Brain pericyte (primary cell): ENCODE results near the gene EFCAB6.

Experiments used
- DNase-seq: peaks from one replicate; pipeline ENCODE4 v3.0.0-alpha.2; 2012; ENCODE audit warnings: low read depth, low spot score

EFCAB6 gene, protein sequence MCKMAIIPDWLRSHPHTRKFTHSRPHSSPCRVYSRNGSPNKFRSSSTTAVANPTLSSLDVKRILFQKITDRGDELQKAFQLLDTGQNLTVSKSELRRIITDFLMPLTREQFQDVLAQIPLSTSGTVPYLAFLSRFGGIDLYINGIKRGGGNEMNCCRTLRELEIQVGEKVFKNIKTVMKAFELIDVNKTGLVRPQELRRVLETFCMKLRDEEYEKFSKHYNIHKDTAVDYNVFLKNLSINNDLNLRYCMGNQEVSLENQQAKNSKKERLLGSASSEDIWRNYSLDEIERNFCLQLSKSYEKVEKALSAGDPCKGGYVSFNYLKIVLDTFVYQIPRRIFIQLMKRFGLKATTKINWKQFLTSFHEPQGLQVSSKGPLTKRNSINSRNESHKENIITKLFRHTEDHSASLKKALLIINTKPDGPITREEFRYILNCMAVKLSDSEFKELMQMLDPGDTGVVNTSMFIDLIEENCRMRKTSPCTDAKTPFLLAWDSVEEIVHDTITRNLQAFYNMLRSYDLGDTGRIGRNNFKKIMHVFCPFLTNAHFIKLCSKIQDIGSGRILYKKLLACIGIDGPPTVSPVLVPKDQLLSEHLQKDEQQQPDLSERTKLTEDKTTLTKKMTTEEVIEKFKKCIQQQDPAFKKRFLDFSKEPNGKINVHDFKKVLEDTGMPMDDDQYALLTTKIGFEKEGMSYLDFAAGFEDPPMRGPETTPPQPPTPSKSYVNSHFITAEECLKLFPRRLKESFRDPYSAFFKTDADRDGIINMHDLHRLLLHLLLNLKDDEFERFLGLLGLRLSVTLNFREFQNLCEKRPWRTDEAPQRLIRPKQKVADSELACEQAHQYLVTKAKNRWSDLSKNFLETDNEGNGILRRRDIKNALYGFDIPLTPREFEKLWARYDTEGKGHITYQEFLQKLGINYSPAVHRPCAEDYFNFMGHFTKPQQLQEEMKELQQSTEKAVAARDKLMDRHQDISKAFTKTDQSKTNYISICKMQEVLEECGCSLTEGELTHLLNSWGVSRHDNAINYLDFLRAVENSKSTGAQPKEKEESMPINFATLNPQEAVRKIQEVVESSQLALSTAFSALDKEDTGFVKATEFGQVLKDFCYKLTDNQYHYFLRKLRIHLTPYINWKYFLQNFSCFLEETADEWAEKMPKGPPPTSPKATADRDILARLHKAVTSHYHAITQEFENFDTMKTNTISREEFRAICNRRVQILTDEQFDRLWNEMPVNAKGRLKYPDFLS (N-terminal part only)

DNA sequence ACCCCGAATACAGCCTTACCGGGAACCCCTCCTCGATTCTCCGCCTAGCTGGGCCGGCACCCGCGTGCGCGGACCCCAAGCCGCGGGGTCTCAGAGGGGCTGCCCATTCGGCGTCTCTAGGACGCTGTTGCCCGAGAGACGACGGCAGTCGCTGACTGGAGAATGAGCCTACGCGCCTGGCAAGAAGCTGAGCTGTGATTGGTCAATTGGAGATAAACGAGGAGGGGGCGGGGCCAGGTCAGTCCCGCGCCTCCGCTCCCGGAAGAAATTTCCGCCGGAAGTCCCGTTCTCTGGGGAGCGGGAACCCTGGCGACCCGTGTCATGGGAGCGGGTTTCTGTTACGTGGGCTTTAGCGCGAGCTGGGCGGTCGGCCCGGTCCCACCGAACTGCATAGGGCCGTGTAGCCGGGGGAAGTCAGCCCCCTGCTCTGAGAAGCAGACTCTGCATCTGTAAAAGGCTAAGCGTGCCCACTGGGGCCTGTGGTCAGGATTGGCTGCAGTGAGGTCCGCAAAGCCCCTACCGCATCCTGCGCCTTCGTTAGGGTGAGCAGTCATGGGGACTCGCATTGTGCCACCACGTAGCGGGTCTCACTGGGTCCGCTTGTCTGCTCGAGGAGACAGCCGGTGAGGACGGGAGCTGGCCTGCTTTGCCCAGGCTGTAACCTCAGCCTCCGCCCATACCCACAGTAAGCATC, at the start of gene EFCAB6:
Gene EFCAB6, minus strand, starts transcription at position 157 of the 694 bp plus-strand sequence. CDS start 29,987 bp downstream, outside the sequence.
- peak; percentile 73 for DNase-seq

DNA sequence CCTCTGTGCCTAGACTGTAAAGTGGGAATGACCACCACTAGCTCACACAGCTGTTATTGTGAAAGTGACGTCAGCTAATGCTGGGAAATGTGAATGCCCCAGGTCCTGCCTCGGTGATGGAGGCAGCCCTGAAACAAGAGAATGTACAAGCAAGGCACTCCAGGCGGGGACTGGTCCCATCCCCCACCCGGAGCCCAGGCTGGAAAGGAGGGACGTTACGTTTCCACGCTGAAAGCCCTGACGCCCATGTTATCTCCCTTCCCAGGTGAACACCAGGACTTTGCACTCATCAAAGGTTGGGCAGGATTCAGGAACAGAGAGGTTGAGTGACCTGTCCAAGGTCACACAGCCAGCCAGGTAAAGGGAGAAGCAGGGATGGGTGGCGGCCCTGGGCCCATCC, 49.4 kb upstream of the EFCAB6 start:
- no peak for DNase-seq

- DNase-seq: no peak
Observed at GRCh38 chr22:43860831-43861230, 48.7 kb upstream of the EFCAB6 start.

GRCh38 chr22:43860126-43860525, 48.0 kb upstream of the EFCAB6 start:
- no peak for DNase-seq

GRCh38 chr22:43859621-43860020, 47.5 kb upstream of the EFCAB6 start:
- DNase-seq: no peak

- DNase-seq: no peak
Observed at GRCh38 chr22:43859176-43859575, 47.1 kb upstream of the EFCAB6 start.

DNA sequence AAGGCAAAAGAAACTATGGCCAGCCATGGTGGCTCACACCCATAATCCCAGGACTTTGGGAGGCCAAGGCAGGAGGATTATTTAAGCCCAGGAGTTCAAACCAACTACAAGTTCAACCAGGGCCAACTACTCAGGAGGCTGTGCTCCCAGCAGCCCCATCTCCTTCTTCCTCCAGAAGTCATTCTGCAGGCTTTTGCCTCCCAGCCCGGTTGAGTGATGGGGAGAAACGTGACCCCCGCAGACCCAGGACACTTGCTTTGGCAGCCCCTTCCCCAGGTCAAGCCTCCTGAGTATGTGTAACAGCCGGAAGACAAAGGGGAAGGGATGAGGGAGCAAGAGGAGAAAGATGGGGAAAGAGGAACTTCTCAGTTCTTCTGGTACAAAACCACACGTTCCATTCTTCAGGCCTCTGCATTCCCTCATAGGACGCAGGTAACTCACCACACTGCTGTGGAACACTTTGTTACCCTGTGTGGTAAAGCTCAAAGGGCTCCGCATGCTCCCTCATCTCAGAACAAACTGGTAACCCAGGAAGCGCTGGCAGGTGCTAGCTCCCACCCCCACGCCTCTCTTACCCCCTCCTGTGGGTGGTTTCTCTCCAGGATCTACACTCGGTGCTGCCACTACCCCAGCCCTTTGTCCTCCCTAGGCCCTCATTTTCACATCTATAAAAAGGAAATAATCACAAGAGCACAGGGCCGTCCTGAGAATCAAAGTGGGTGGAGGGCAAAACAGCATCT, 46.2 kb upstream of the EFCAB6 start:
- DNase-seq: no peak

- DNase-seq: no peak
Observed at GRCh38 chr22:43857367-43857766, 45.3 kb upstream of the EFCAB6 start.

GRCh38 chr22:43855431-43855830, 43.3 kb upstream of the EFCAB6 start:
- no peak for DNase-seq

- DNase-seq: no peak
Observed at GRCh38 chr22:43854786-43855271, 42.7 kb upstream of the EFCAB6 start.

DNA sequence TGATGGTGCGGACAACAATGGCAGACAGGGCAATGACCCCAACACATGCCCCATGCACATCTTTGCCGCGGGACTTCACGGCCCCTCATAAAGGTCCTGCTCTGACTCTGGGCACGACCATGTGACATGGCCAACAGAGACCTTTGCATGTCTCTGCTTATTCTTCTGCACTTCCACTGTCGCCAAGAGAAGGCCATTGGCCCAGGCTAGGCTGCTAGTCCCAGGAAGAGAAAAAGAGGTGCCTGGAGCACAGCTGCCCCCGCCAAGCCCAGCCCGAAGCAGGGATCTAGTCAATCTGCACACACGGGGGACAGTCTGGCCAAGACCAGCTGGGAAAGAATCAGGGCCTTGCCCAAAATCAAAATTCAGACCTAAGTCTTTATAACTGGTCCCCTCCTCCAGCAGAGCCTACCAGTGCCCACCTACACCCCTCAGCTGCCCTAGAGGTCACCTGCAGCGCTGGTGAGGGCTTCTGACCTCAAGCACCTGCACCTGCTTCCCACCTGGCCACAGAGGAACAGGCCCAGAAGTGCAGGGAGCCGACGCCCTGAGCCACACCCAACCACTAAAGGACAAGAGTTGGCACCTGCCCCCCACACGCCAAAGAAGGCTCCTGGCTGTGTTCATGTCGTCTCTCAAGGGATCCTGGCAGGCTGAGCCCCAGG, 42.1 kb upstream of the EFCAB6 start:
- no peak for DNase-seq

DNA sequence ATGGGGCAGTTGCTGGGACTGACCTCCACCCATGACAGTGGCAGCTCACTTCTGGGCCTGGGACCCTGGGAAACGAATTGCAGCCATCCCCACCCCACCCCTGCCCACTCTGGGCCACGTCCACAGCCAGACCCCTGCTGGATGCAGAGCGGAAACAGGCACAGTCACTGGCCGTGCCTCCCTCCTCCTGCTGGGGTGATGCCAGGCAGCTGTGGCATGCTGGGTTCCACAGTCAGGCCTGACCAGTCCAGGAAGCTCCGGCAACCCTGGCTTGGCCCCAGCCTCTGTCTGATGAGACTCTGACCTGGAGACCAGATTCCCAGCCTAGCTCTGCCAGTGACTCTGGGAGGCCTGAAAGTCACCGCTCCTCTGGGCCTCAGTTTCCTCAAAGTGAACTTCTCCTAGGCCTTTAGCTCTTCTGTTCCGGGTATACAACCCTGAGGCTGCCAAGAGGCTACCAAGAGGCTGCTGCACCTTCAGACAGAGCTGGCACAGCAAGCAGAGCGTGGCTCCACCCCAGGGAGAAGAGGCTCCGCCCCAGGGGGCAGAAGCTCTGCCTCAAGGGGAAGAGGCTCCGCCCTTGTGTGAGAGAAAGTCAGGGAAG, 41.3 kb upstream of the EFCAB6 start:
- DNase-seq: no peak

DNA sequence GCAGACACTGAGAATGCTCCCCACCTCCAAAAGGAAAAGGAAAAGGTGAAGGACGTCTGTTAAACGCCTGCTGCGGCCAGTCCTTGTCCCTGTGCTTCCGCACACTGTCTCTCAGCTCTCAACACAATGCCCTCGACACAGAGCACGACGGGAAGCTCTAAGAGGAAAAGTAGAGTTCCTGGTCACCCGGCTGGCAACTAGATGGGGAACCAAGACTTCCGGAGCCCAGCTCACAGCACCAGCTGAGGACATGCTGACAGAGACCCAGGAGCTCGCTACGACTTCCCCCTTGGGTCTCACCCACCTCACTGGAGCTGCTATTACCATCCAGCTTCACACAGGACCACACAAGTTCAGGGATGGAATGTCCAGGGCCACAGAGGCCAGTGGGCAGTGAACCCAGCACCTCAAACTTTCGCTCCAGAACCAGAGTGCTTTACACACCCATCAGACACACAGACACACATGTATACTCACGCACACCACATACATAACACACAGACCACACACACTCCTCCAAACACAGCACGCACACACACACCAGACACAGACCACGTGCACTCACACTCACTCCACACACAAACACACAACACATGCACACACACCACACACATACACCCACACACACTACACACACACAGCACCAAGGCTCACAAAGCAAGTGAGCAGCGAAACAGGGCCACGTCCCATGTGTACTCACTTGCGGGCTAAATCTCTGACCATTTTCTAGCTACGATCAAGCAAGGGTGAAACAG, 40.6 kb upstream of the EFCAB6 start:
- DNase-seq: no peak

DNA sequence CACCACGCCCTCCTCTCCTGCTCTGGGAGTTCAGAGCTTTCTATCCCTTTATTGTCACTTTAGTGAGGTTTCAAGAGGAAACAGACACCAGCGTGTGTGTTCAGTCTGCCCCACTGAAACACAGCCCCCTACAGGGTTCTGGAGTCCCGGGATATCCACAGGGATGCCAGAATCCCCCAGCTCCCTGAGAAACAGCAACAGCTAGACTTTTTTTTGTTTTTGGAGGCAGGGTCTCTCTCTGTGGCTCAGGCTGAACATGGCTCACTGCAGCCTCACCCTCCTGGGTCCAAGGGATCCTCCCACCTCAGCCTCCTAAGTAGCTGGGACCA, 39.8 kb upstream of the EFCAB6 start:
- DNase-seq: no peak

DNA sequence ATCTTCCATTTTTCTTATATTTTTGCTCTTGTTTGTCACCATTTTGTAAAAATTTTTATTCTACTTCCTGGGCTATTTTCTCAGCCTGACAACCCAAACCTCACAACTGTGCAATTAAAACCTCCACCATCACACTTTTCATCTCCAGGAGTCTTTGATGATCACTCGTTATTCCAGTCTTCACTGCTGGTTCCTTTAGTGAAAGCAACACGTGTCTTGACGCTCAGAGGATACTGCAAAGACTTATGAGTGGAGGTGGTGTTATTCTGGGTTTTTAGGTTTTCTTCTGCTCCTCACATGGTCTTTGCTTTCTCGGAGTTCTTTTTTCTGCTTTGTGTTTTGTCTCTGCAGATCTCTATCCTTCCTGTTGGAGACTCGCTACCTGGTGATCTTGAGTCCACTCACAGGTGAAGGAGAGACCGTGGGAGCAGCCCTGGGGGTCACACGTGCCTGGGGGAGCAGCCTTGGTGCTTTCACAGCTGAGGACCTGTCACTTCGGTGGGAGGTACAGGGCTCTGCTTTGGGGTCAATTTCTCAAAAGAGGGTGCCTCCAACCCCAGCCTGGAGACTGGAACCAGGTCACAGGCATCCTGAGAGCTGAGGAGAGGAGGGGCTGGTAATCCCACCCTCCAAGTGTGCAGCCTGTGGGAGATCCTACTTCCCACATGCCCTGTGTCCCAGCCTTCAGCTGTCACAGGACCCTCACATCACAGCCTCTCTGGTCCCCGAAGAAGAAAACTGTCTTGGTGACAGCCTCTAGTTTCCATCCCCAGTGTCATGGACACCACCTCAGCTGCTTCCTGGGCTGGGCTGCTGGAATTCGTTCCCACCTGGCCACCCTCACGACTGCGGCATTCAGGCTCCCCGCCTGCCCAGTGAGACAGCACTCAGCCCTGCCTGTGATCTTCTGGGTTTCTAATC, 39.2 kb upstream of the EFCAB6 start:
- no peak for DNase-seq

DNA sequence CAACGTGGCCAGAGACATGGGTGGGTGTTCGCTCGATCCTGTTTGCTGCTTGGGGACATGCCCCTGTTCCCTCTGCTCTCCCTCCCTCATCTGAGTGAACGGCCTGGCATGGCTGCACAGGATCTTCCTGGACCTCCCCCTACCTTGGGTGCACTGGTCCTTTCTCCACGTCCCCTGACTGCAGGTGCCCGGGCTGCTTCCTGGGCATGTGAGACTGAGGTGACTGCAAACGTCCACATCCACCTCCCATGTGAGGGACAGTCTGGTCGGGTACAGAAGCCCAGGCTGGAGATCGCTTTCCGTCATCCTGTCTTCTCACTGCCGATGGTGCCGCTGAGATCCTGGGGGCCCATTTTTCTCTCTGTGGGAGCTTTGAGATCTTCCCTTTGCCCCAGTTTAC, 38.4 kb upstream of the EFCAB6 start:
- no peak for DNase-seq

GRCh38 chr22:43849731-43850130, 37.6 kb upstream of the EFCAB6 start:
- DNase-seq: no peak
